MCF 10A (cell line): ENCODE data around the gene SORCS1. TPM values are rescaled to one million over a fixed set of nuclear protein-coding genes. Genes with fewer than 3 reads are reported as not detected.

ENCODE experiments used
- BruUV-seq: library from RNA; stranded (reverse); fragments of 400-500 nt; replicated peaks from 2 replicates; lab custom pipeline; 2021; lab: Mats Ljungman, UMichigan
- CTCF ChIA-PET: fragments of 300-600 bp; sonication (Branson Sonifier 250); formaldehyde crosslinking; extraction: SDS; loops from one replicate; lab custom pipeline; 2021; ENCODE audit warnings: antibody characterized with exemption, inconsistent platforms; lab: Yijun Ruan, JAX
- POLR2A ChIA-PET: fragments of 300-600, 350-650 bp; sonication (Branson Sonifier 250); formaldehyde crosslinking; extraction: SDS; loops from one replicate; lab custom pipeline; 2020; ENCODE audit warnings: antibody characterized with exemption, inconsistent platforms; lab: Yijun Ruan, JAX
- DNase-seq: peaks from one replicate; pipeline ENCODE4 v3.0.0-alpha.2; 2018; ENCODE audit not compliant: unreplicated experiment
- H3K27ac Mint-ChIP-seq: one replicate; pipeline ENCODE4 v1.8.0; 2022; ENCODE audit warnings: mild to moderate bottlenecking, low read depth, mixed read lengths; ENCODE audit not compliant: unreplicated experiment
- H3K27me3 Mint-ChIP-seq: one replicate; pipeline ENCODE4 v1.8.0; 2022; ENCODE audit warnings: mixed read lengths; ENCODE audit not compliant: insufficient read depth, unreplicated experiment
- H3K36me3 Mint-ChIP-seq: one replicate; pipeline ENCODE4 v1.8.0; 2022; ENCODE audit warnings: mild to moderate bottlenecking, moderate library complexity, mixed read lengths; ENCODE audit not compliant: insufficient read depth, unreplicated experiment
- H3K4me1 Mint-ChIP-seq: one replicate; pipeline ENCODE4 v1.8.0; 2022; ENCODE audit warnings: mixed read lengths; ENCODE audit not compliant: insufficient read depth, unreplicated experiment
- H3K4me3 Mint-ChIP-seq: one replicate; pipeline ENCODE4 v1.8.0; 2022; ENCODE audit warnings: mild to moderate bottlenecking, moderate library complexity, mixed read lengths; ENCODE audit not compliant: unreplicated experiment
- H3K9me3 Mint-ChIP-seq: one replicate; pipeline ENCODE4 v1.8.0; 2022; ENCODE audit warnings: mixed read lengths; ENCODE audit not compliant: unreplicated experiment
- intact Hi-C: fragments of 100-400 bp; cut with micrococcal nuclease; formaldehyde crosslinking; loops from 2 replicates; pipeline ENCODE4 v1.14.1; 2022
- total RNA-seq: library from RNA; stranded (reverse); gene quantifications from 2 replicates; pipeline ENCODE4 v1.2.3, GENCODE V29; 2022
- TF ChIP-seq, protein P1 (sequence below): fragments of 200-600 bp; IDR thresholded peaks from one replicate; pipeline ENCODE4 v1.8.0; 2022; ENCODE audit warnings: antibody characterized with exemption, mild to moderate bottlenecking; ENCODE audit not compliant: unreplicated experiment

SORCS1 gene
- total RNA-seq, 1 experiment from 2014 or later: 0.54 TPM

- H3K27me3 Mint-ChIP-seq: no peaks in the 10 kb centered on the region
- POLR2A ChIA-PET: no interaction called here
- no peak overlapping the region for H3K27ac Mint-ChIP-seq
- H3K4me3 Mint-ChIP-seq: no peak overlapping the region
- no peaks in the 10 kb centered on the region for H3K36me3 Mint-ChIP-seq
- H3K9me3 Mint-ChIP-seq: peaks cover 24% of the 10 kb centered on the region
- H3K4me1 Mint-ChIP-seq: no peaks in the 10 kb centered on the region
- TF ChIP-seq, protein P1, sequence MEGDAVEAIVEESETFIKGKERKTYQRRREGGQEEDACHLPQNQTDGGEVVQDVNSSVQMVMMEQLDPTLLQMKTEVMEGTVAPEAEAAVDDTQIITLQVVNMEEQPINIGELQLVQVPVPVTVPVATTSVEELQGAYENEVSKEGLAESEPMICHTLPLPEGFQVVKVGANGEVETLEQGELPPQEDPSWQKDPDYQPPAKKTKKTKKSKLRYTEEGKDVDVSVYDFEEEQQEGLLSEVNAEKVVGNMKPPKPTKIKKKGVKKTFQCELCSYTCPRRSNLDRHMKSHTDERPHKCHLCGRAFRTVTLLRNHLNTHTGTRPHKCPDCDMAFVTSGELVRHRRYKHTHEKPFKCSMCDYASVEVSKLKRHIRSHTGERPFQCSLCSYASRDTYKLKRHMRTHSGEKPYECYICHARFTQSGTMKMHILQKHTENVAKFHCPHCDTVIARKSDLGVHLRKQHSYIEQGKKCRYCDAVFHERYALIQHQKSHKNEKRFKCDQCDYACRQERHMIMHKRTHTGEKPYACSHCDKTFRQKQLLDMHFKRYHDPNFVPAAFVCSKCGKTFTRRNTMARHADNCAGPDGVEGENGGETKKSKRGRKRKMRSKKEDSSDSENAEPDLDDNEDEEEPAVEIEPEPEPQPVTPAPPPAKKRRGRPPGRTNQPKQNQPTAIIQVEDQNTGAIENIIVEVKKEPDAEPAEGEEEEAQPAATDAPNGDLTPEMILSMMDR: no peak
- DNase-seq: no peak
- no TSS peak for BruUV-seq
- CTCF ChIA-PET: no interaction called here
- intact Hi-C loops: no loop called here
Observed at GRCh38 chr10:107152087-107152486, 12.4 kb downstream of the SORCS1 start.

- no TSS peak for BruUV-seq
- TF ChIP-seq, protein P1: no peak
- POLR2A ChIA-PET: no interaction called here
- Mint-ChIP-seq H3K9me3 (peaks cover 24% of the 10 kb centered on the region), H3K36me3 (no peaks in the 10 kb centered on the region), H3K27ac (no peak overlapping the region), H3K27me3 (no peaks in the 10 kb centered on the region), H3K4me3 (no peak overlapping the region), H3K4me1 (no peaks in the 10 kb centered on the region)
- intact Hi-C loops: loop anchor here (10.0 kb wide), 3 partner anchors 354 to 524 kb away; no protein-coding TSS in a partner anchor
- no peak for DNase-seq
- CTCF ChIA-PET: interaction anchor here (0.6 to 1.0 kb wide), 2 partner anchors 15 to 440 kb away, joined by 3 read pairs; no protein-coding TSS in a partner anchor
Observed at GRCh38 chr10:107148906-107149305, 15.6 kb downstream of the SORCS1 start.

DNA sequence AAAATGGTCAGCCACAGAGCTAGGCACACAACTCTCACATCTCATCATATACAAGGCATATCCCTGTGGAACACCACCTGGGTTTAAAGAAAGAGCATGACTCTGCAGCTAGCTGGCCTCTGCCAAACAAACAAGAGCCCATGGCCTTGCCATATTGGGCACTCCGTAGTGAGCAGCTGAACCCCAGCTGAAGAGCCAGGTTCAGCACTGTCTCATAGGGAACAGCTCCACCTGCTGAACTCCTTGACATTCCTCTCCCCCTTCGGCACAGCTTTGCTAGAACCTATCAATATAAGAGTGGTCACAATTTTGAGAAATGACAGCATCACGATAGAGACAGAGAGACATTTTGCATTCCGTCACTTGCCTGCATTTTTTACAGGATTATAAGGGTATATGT, 20.0 kb downstream of the SORCS1 start:
- no peaks in the 10 kb centered on the region for H3K9me3 Mint-ChIP-seq
- DNase-seq: peak; percentile 23
- H3K27ac Mint-ChIP-seq: no peak overlapping the region
- CTCF ChIA-PET: no interaction called here
- POLR2A ChIA-PET: no interaction called here
- no peaks in the 10 kb centered on the region for H3K4me1 Mint-ChIP-seq
- no TSS peak for BruUV-seq
- H3K4me3 Mint-ChIP-seq: no peak overlapping the region
- no peaks in the 10 kb centered on the region for H3K27me3 Mint-ChIP-seq
- intact Hi-C loops: loop anchor here (10.0 kb wide), 3 partner anchors 350 to 520 kb away; no protein-coding TSS in a partner anchor
- TF ChIP-seq, protein P1: no peak
- H3K36me3 Mint-ChIP-seq: no peaks in the 10 kb centered on the region

- H3K27me3 Mint-ChIP-seq: no peaks in the 10 kb centered on the region
- POLR2A ChIA-PET: no interaction called here
- CTCF ChIA-PET: interaction anchor here (0.7 kb wide), 1 partner anchor 40 kb away, joined by 3 read pairs; no protein-coding TSS in a partner anchor
- no peak overlapping the region for H3K4me3 Mint-ChIP-seq
- TF ChIP-seq, protein P1: no peak
- intact Hi-C loops: loop anchor here (10.0 kb wide), 3 partner anchors 347 to 517 kb away; no protein-coding TSS in a partner anchor
- H3K4me1 Mint-ChIP-seq: no peaks in the 10 kb centered on the region
- H3K9me3 Mint-ChIP-seq: no peaks in the 10 kb centered on the region
- no TSS peak for BruUV-seq
- no peak overlapping the region for H3K27ac Mint-ChIP-seq
- H3K36me3 Mint-ChIP-seq: no peaks in the 10 kb centered on the region
- no peak for DNase-seq
Observed at GRCh38 chr10:107141524-107142061, 22.9 kb downstream of the SORCS1 start.
